Measurements from ENCODE around the gene PTDSS2. TPM values are rescaled to one million over a fixed set of nuclear protein-coding genes. Genes with fewer than 3 reads are reported as not detected.
"Not testable (repeated sequence)": the region's sequence is repeated elsewhere in the genome, so short reads cannot be mapped to it uniquely, and the experiment has no call there.

The PTDSS2 gene
- total and polyA plus RNA-seq, 7 donors, result 11.8 to 26.0 (median 19.6) TPM

DNA sequence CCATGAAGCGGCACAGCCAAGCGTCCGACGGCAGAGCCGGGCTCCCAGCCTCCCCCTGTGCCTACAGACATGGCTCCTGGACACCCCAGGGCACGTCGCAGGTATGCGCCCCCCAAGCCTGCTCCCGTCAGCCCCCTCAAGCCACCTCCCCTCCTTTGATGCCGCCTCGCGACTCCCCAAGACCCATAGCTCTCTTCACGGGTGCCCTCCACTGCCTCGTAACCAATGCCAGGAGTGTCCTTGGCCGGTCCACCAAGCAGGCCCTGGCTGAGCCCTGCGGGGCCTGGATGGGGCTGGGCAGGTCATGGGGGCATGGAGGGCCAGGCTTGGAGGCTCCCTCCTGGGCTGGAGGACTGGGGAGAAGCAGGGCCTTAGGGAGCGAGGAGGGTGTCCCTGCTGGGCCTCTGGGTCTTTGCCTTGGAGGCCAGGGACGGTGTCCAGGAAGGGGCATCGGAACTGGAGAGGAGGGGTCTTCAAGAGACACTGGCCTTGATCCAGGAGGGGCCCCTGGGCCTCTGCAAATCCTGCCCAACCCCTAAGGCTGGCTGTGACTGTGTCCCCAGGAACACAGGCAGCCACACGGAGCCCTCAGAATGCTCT is 17.5 kb upstream of the PTDSS2 start:
- no peaks in the 10 kb centered on the region for H3K4me1 ChIP-seq
- H3K27ac ChIP-seq, result no peak overlapping the region
- no peaks in the 10 kb centered on the region for H3K36me3 ChIP-seq (ENCODE audit: insufficient read depth in 1 of 2, low read depth in 1 of 2)
- DNase-seq (peak in 1 of 2 donors; percentile 48), ATAC-seq (no peak)
- intact Hi-C loops (cut with DNase I), result no loop called here
- H3K27me3 ChIP-seq (ENCODE audit: insufficient read depth in 3 of 3, low read length in 2 of 3), result peaks cover 0 to 7% (median under 1%) of the 10 kb centered on the region in 3 donors
- no peaks in the 10 kb centered on the region for H3K9me3 ChIP-seq
- H3K4me3 ChIP-seq, result no peak overlapping the region
- no peak for TF ChIP-seq CTCF (IDR thresholded peaks at IDR 0.05)
- WGBS, 3 donors, result 86 to 90% (median 87%) methylated on average over 19 to 20 of the region's 20 CpGs

- no peak overlapping the region for H3K4me3 ChIP-seq
- ATAC-seq, result no peak
- DNase-seq, result peak in 1 of 2 donors; percentile 45
- H3K36me3 ChIP-seq (ENCODE audit: insufficient read depth in 1 of 2, low read depth in 1 of 2), result no peaks in the 10 kb centered on the region
- no peak for TF ChIP-seq CTCF (IDR thresholded peaks at IDR 0.05)
- H3K9me3 ChIP-seq, result no peaks in the 10 kb centered on the region
- H3K27me3 ChIP-seq (ENCODE audit: insufficient read depth in 3 of 3, low read length in 2 of 3), result peaks cover 0 to 9% (median 0%) of the 10 kb centered on the region in 3 donors
- H3K4me1 ChIP-seq, result no peaks in the 10 kb centered on the region
- H3K27ac ChIP-seq, result no peak overlapping the region
- intact Hi-C loops (cut with DNase I), result no loop called here
- whole genome bisulfite sequencing, 3 donors, result 80 to 89% (median 87%) methylated on average over 17 of the region's 17 CpGs
Measured at GRCh38 chr11:433111-433510, 17.0 kb upstream of the PTDSS2 start.

- H3K27ac ChIP-seq, result no peak overlapping the region
- no peaks in the 10 kb centered on the region for H3K9me3 ChIP-seq
- DNase-seq, result peak in 1 of 2 donors; percentile 53
- peak in 1 of 4 donors; percentile 12 for ATAC-seq
- WGBS, 3 donors, result 72 to 78% (median 77%) methylated on average over 15 to 20 of the region's 20 CpGs
- TF ChIP-seq CTCF (IDR thresholded peaks at IDR 0.05), result no peak
- no peak overlapping the region for H3K4me3 ChIP-seq
- H3K27me3 ChIP-seq (ENCODE audit: insufficient read depth in 3 of 3, low read length in 2 of 3), result peaks cover 0 to 9% (median 0%) of the 10 kb centered on the region in 3 donors
- intact Hi-C loops (cut with DNase I), result no loop called here
- no peaks in the 10 kb centered on the region for H3K4me1 ChIP-seq
- H3K36me3 ChIP-seq (ENCODE audit: insufficient read depth in 1 of 2, low read depth in 1 of 2), result no peaks in the 10 kb centered on the region
Measured at GRCh38 chr11:433641-434040, 16.4 kb upstream of the PTDSS2 start.

- H3K27me3 ChIP-seq (ENCODE audit: insufficient read depth in 3 of 3, low read length in 2 of 3), result peaks cover 0 to 8% (median 4%) of the 10 kb centered on the region in 3 donors
- TF ChIP-seq CTCF (IDR thresholded peaks at IDR 0.05), result no peak
- ATAC-seq (no peak), DNase-seq (peak in 1 of 2 donors; percentile 44)
- intact Hi-C loops (cut with DNase I), result no loop called here
- H3K36me3 ChIP-seq (ENCODE audit: insufficient read depth in 1 of 2, low read depth in 1 of 2), result no peaks in the 10 kb centered on the region
- H3K4me1 ChIP-seq, result no peaks in the 10 kb centered on the region
- H3K4me3 ChIP-seq, result no peak overlapping the region
- no peaks in the 10 kb centered on the region for H3K9me3 ChIP-seq
- 72 to 76% (median 74%) methylated on average over 16 of the region's 16 CpGs for WGBS, 3 donors
- H3K27ac ChIP-seq, result no peak overlapping the region
Measured at GRCh38 chr11:434496-434895, 15.6 kb upstream of the PTDSS2 start.

GRCh38 chr11:434999-435740 is 14.9 kb upstream of the PTDSS2 start:
- H3K4me3 ChIP-seq; H3K27me3 ChIP-seq (ENCODE audit: insufficient read depth in 3 of 3, low read length in 2 of 3); DNase-seq; intact Hi-C loops (cut with DNase I); H3K27ac ChIP-seq; ATAC-seq; H3K36me3 ChIP-seq (ENCODE audit: insufficient read depth in 1 of 2, low read depth in 1 of 2); H3K4me1 ChIP-seq; H3K9me3 ChIP-seq: not testable (repeated sequence)
- 91 to 94% (median 93%) methylated on average over 1 of the region's 1 CpG for WGBS, 3 donors

Data from psoas muscle (tissue), 8 donors.